ENCODE data around the gene CPA4.

- TF ChIP-seq, protein P1, sequence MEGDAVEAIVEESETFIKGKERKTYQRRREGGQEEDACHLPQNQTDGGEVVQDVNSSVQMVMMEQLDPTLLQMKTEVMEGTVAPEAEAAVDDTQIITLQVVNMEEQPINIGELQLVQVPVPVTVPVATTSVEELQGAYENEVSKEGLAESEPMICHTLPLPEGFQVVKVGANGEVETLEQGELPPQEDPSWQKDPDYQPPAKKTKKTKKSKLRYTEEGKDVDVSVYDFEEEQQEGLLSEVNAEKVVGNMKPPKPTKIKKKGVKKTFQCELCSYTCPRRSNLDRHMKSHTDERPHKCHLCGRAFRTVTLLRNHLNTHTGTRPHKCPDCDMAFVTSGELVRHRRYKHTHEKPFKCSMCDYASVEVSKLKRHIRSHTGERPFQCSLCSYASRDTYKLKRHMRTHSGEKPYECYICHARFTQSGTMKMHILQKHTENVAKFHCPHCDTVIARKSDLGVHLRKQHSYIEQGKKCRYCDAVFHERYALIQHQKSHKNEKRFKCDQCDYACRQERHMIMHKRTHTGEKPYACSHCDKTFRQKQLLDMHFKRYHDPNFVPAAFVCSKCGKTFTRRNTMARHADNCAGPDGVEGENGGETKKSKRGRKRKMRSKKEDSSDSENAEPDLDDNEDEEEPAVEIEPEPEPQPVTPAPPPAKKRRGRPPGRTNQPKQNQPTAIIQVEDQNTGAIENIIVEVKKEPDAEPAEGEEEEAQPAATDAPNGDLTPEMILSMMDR (IDR thresholded peaks at IDR 0.05; ENCODE audit: poor library complexity, severe bottlenecking), result no peak
- TF ChIP-seq MXI1 (conservative IDR thresholded peaks at IDR 0.05; ENCODE audit: poor library complexity, severe bottlenecking), result no peak
- TF ChIP-seq POLR2AphosphoS5 (IDR thresholded peaks at IDR 0.05), result no peak
- TF ChIP-seq, protein P2, sequence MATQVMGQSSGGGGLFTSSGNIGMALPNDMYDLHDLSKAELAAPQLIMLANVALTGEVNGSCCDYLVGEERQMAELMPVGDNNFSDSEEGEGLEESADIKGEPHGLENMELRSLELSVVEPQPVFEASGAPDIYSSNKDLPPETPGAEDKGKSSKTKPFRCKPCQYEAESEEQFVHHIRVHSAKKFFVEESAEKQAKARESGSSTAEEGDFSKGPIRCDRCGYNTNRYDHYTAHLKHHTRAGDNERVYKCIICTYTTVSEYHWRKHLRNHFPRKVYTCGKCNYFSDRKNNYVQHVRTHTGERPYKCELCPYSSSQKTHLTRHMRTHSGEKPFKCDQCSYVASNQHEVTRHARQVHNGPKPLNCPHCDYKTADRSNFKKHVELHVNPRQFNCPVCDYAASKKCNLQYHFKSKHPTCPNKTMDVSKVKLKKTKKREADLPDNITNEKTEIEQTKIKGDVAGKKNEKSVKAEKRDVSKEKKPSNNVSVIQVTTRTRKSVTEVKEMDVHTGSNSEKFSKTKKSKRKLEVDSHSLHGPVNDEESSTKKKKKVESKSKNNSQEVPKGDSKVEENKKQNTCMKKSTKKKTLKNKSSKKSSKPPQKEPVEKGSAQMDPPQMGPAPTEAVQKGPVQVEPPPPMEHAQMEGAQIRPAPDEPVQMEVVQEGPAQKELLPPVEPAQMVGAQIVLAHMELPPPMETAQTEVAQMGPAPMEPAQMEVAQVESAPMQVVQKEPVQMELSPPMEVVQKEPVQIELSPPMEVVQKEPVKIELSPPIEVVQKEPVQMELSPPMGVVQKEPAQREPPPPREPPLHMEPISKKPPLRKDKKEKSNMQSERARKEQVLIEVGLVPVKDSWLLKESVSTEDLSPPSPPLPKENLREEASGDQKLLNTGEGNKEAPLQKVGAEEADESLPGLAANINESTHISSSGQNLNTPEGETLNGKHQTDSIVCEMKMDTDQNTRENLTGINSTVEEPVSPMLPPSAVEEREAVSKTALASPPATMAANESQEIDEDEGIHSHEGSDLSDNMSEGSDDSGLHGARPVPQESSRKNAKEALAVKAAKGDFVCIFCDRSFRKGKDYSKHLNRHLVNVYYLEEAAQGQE (IDR thresholded peaks at IDR 0.05; ENCODE audit: borderline replicate concordance), result no peak
- TF ChIP-seq EZH2 (IDR thresholded peaks at IDR 0.05; ENCODE audit: borderline replicate concordance, insufficient read depth, low read length, poor library complexity, severe bottlenecking), result no peak
- no peak for TF ChIP-seq EP300 (conservative IDR thresholded peaks at IDR 0.05; ENCODE audit: poor library complexity, severe bottlenecking)
- no peak for TF ChIP-seq TAF1 (IDR thresholded peaks at IDR 0.05; ENCODE audit: low read depth)
- no peak for TF ChIP-seq RAD21 (conservative IDR thresholded peaks at IDR 0.05)
- no peak for TF ChIP-seq SMC3 (conservative IDR thresholded peaks at IDR 0.05; ENCODE audit: poor library complexity)
Observed at GRCh38 chr7:130266258-130266960, 26.6 kb upstream of the CPA4 start, which contains the start of gene CPA2.
